Endothelial cell of umbilical vein (primary cell): ENCODE data around the gene TCF7L2.

Experiments used
- CTCF ChIP-seq, 2 donors: IDR thresholded peaks; 1 replicate in 1 of 2; 2 replicates in 1 of 2; pipeline ENCODE4 v1.5.1; 2011; ENCODE audit warnings: low read length in 2 of 2, mild to moderate bottlenecking in 2 of 2, moderate library complexity in 2 of 2, control low read depth in 1 of 2, inconsistent platforms in 1 of 2, low read depth in 1 of 2; ENCODE audit not compliant: insufficient read depth in 1 of 2; ENCODE audit errors: extremely low read depth in 1 of 2
- EZH2 ChIP-seq: IDR thresholded peaks from 2 replicates; pipeline ENCODE4 v1.6.1; 2012; ENCODE audit warnings: borderline replicate concordance, low read depth, mild to moderate bottlenecking, moderate library complexity, low read length, inconsistent platforms; ENCODE audit not compliant: severe bottlenecking
- FOS ChIP-seq: IDR thresholded peaks from 2 replicates; pipeline ENCODE4 v1.6.1; 2011; ENCODE audit warnings: mild to moderate bottlenecking, low read length, moderate library complexity, borderline replicate concordance; ENCODE audit not compliant: insufficient read depth
- JUN ChIP-seq: IDR thresholded peaks from 2 replicates; pipeline ENCODE4 v1.6.1; 2011; ENCODE audit warnings: borderline replicate concordance, low read depth; ENCODE audit not compliant: insufficient read length, insufficient read depth
- MYC ChIP-seq: IDR thresholded peaks from one replicate; pipeline ENCODE4 v1.6.1; 2011; ENCODE audit warnings: mild to moderate bottlenecking, low read depth, low read length
- POLR2A ChIP-seq: IDR thresholded peaks from 2 replicates; pipeline ENCODE4 v1.6.1; 2012; ENCODE audit warnings: low read depth, mild to moderate bottlenecking, control low read depth, low read length
- POLR2AphosphoS5 ChIP-seq: IDR thresholded peaks from 2 replicates; pipeline ENCODE4 v1.6.1; 2012; ENCODE audit warnings: low read depth, mild to moderate bottlenecking, control low read depth, low read length, moderate library complexity; ENCODE audit not compliant: insufficient read depth
- TF ChIP-seq, protein P1 (sequence below): IDR thresholded peaks from 2 replicates; pipeline ENCODE4 v1.6.1; 2011; ENCODE audit not compliant: insufficient read depth, insufficient read length

DNA sequence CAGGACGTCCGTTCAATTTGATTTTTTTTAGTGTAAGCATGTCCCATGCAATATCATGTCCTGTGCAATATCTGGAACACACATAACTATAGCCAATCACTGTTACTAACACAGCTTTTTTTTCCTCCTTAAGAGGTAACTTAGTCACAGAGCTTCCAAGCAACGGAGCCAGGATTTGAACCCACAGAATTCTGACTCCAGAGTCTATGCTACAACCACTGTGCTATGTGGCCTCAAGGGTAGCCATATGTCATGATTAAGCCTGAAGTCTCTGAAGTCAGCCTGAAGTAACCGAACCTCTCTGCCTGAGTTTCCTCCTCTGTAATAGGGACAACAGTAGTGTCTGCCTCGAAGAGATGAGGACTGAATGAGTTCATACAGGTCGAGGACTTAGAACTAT lies 42.2 kb upstream of the TCF7L2 start:
- TF ChIP-seq, protein P1, sequence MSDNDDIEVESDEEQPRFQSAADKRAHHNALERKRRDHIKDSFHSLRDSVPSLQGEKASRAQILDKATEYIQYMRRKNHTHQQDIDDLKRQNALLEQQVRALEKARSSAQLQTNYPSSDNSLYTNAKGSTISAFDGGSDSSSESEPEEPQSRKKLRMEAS = no peak
- TF ChIP-seq FOS (no peak), POLR2A (no peak), CTCF (IDR thresholded peaks at IDR 0.05; ENCODE audit: extremely low read depth in 1 of 2, insufficient read depth in 1 of 2, low read depth in 1 of 2, low read length in 2 of 2) (no peak), MYC (no peak), EZH2 (no peak), POLR2AphosphoS5 (no peak), JUN (no peak)
